ENCODE data around the gene TACR1. TPM values are rescaled to one million over a fixed set of nuclear protein-coding genes. Genes with fewer than 3 reads are reported as not detected.

The TACR1 gene
- total and polyA plus RNA-seq, 7 donors = 0.03 to 0.37 (median 0.13) TPM

DNA sequence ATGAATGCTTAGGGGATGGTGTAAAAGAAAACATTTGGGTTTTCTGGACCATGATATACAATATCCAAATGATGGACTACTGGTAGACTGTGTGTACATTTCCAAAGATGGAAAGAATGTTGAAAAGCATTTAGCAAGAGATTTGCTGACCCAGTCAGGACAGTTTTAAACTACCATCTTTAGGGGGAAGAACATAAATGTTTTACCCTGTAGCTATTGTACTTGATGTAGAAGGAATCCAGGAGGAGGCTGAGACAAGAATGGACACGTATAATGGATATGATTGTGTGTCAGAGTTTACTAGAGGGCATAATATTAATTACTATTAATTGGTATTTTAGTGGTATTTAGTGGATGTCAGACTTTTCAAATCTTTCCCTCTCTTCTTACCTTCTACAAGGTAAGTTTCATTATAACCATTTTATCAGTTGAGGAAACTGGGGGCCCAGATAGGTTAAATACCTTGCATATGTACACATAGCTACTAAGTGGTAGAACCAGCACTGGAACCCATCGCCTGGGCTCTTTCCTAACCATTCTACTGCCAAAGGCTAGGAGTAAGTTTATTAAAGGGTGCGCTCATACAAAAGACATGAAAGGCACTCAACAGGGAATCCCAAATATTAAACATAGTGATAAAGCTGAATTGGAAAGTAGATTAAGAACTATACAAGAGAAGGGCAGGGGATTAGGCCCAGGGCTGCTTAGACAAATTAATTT is 8.9 kb downstream of the TACR1 start:
- H3K4me1 ChIP-seq = no peaks in the 10 kb centered on the region
- no peaks in the 10 kb centered on the region for H3K9me3 ChIP-seq
- intact Hi-C loops (cut with DNase I) = no loop called here
- peaks cover 0 to 20% (median 0%) of the 10 kb centered on the region in 3 donors for H3K27me3 ChIP-seq (ENCODE audit: insufficient read depth in 3 of 3, low read length in 2 of 3)
- ATAC-seq (no peak), DNase-seq (no peak)
- TF ChIP-seq, protein P1, sequence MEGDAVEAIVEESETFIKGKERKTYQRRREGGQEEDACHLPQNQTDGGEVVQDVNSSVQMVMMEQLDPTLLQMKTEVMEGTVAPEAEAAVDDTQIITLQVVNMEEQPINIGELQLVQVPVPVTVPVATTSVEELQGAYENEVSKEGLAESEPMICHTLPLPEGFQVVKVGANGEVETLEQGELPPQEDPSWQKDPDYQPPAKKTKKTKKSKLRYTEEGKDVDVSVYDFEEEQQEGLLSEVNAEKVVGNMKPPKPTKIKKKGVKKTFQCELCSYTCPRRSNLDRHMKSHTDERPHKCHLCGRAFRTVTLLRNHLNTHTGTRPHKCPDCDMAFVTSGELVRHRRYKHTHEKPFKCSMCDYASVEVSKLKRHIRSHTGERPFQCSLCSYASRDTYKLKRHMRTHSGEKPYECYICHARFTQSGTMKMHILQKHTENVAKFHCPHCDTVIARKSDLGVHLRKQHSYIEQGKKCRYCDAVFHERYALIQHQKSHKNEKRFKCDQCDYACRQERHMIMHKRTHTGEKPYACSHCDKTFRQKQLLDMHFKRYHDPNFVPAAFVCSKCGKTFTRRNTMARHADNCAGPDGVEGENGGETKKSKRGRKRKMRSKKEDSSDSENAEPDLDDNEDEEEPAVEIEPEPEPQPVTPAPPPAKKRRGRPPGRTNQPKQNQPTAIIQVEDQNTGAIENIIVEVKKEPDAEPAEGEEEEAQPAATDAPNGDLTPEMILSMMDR (IDR thresholded peaks at IDR 0.05) = no peak
- no peaks in the 10 kb centered on the region for H3K36me3 ChIP-seq (ENCODE audit: insufficient read depth in 1 of 2, low read depth in 1 of 2)
- H3K27ac ChIP-seq = no peak overlapping the region
- WGBS, 3 donors = 93 to 97% (median 97%) methylated on average over 3 of the region's 3 CpGs
- no peak overlapping the region for H3K4me3 ChIP-seq

DNA sequence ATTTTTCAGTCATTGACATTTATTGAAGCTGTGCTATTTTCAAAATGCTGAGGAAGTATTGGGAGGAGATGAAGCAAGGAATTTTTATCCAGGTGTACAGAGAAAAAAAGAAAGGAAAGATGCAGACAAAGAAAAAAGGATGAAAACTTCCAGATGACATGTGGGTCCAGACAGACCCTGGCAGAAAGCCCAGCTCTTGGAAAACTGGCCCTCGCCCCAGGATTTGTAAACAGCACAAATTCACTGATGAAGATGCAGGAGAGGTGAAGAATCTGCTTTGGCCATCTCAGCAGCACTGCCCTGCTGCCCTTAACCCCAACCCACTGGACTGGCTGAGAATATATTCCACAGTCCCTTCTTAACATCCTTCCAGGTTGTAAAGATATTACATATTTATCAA is 12.5 kb downstream of the TACR1 start:
- TF ChIP-seq, protein P1 (IDR thresholded peaks at IDR 0.05) = no peak
- WGBS, 3 donors = 23 to 33% (median 30%) methylated on average over 1 of the region's 1 CpG
- Histone ChIP-seq H3K9me3 (no peaks in the 10 kb centered on the region), H3K4me3 (no peak overlapping the region), H3K27ac (no peak overlapping the region), H3K27me3 (ENCODE audit: insufficient read depth in 3 of 3, low read length in 2 of 3) (no peaks in the 10 kb centered on the region), H3K36me3 (ENCODE audit: insufficient read depth in 1 of 2, low read depth in 1 of 2) (no peaks in the 10 kb centered on the region), H3K4me1 (no peaks in the 10 kb centered on the region)
- intact Hi-C loops (cut with DNase I) = no loop called here
- DNase-seq = no peak
- no peak for ATAC-seq

DNA sequence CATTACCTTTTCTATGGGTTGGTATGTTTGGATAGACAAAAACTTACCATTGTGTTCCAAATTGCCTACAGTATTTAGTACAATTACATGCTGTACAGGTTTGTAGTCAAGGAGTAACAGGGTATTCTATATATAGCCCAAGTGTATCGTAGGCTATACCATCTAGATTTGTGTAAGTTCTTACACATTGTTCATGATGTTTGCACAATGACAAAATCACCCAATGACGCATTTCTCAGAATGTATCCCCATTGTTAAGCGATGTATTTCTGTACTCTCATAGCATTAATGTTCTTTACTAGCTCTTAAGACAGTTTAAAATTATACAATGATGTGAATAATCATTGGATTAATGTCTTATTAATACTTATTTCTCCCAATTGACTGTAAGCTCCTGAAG is 16.7 kb downstream of the TACR1 start:
- intact Hi-C loops (cut with DNase I) = no loop called here
- 95 to 97% (median 97%) methylated on average over 3 of the region's 3 CpGs for whole genome bisulfite sequencing, 3 donors
- H3K27me3 ChIP-seq (ENCODE audit: insufficient read depth in 3 of 3, low read length in 2 of 3) = no peaks in the 10 kb centered on the region
- no peaks in the 10 kb centered on the region for H3K36me3 ChIP-seq (ENCODE audit: insufficient read depth in 1 of 2, low read depth in 1 of 2)
- H3K9me3 ChIP-seq = no peaks in the 10 kb centered on the region
- DNase-seq = no peak
- TF ChIP-seq, protein P1 (IDR thresholded peaks at IDR 0.05) = no peak
- H3K4me1 ChIP-seq = no peaks in the 10 kb centered on the region
- no peak overlapping the region for H3K27ac ChIP-seq
- ATAC-seq = no peak
- no peak overlapping the region for H3K4me3 ChIP-seq

DNA sequence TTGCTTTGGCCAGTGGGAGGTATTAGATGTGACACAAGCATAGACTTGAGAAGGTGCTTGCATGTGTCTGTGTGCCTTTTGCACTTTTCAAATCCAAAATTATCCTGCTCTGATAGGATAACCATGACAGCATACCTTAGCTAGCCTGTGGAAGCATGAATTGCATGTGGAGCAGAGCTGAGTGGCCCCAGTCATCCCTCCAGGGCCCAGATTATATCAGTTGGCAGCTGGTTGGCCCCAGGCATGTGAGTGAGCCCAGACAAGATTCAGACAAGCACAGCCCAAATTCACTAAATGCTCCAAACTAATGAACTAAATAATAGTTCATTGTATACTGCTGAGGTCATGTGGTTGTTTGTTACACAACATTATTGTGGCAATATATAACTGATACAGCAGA is 18.8 kb downstream of the TACR1 start:
- no peak for ATAC-seq
- no peaks in the 10 kb centered on the region for H3K4me1 ChIP-seq
- H3K27me3 ChIP-seq (ENCODE audit: insufficient read depth in 3 of 3, low read length in 2 of 3) = no peaks in the 10 kb centered on the region
- no peaks in the 10 kb centered on the region for H3K9me3 ChIP-seq
- no peak overlapping the region for H3K27ac ChIP-seq
- TF ChIP-seq, protein P1 (IDR thresholded peaks at IDR 0.05) = no peak
- DNase-seq = no peak
- no peaks in the 10 kb centered on the region for H3K36me3 ChIP-seq (ENCODE audit: insufficient read depth in 1 of 2, low read depth in 1 of 2)
- intact Hi-C loops (cut with DNase I) = no loop called here
- H3K4me3 ChIP-seq = no peak overlapping the region

DNA sequence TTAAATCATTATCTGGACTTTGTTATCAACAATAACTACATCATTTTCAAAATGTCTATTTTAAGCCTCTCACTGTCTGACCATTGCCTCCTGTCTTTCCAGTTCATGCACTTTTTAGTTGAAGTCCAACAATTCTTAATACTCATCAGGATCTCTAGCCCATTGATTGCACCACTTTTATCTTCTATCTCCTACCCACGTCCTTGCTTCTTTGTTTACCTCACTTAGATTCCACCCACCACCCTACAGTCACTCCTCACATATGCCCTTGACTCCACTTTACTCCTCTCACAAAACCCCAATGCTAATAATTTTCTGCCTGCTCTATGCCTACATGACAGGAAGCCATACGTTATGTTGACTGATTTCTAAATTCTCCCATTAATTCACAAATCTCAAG is 21.9 kb downstream of the TACR1 start:
- no peak for DNase-seq
- TF ChIP-seq, protein P1 (IDR thresholded peaks at IDR 0.05) = no peak
- WGBS, 3 donors = 70 to 85% (median 75%) methylated on average over 2 of the region's 2 CpGs
- no peaks in the 10 kb centered on the region for H3K4me1 ChIP-seq
- no peaks in the 10 kb centered on the region for H3K36me3 ChIP-seq (ENCODE audit: insufficient read depth in 1 of 2, low read depth in 1 of 2)
- no peak overlapping the region for H3K4me3 ChIP-seq
- intact Hi-C loops (cut with DNase I) = no loop called here
- no peaks in the 10 kb centered on the region for H3K9me3 ChIP-seq
- H3K27ac ChIP-seq = no peak overlapping the region
- no peaks in the 10 kb centered on the region for H3K27me3 ChIP-seq (ENCODE audit: insufficient read depth in 3 of 3, low read length in 2 of 3)
- no peak for ATAC-seq

All from psoas muscle (tissue), 8 donors.